ENCODE measurements around the gene GPATCH1. TPM values are rescaled to one million over a fixed set of nuclear protein-coding genes. Genes with fewer than 3 reads are reported as not detected.

Gene GPATCH1
- total RNA-seq, 1 donor from 2014 or later, result 6.7 TPM

- DNase-seq (ENCODE audit: low read depth), result no peak
- Histone ChIP-seq H3K27me3 (ENCODE audit: control insufficient read depth, insufficient read depth, low read length) (no peaks in the 10 kb centered on the region), H3K36me3 (ENCODE audit: control insufficient read depth, insufficient read depth, low read length) (peaks cover 4% of the 10 kb centered on the region), H3K4me3 (ENCODE audit: low read depth, low read length) (no peak overlapping the region)
- no peak for TF ChIP-seq CTCF (IDR thresholded peaks at IDR 0.05; ENCODE audit: insufficient read depth, low read length, poor library complexity, severe bottlenecking)
These were observed 12.6 kb downstream of the GPATCH1 start for GRCh38 chr19:33093420-33094210.

GRCh38 chr19:33094436-33095067 is 13.6 kb downstream of the GPATCH1 start:
- no peak for TF ChIP-seq CTCF (IDR thresholded peaks at IDR 0.05; ENCODE audit: insufficient read depth, low read length, poor library complexity, severe bottlenecking)
- Histone ChIP-seq H3K36me3 (ENCODE audit: control insufficient read depth, insufficient read depth, low read length) (peaks cover 4% of the 10 kb centered on the region), H3K4me3 (ENCODE audit: low read depth, low read length) (no peak overlapping the region), H3K27me3 (ENCODE audit: control insufficient read depth, insufficient read depth, low read length) (no peaks in the 10 kb centered on the region)
- no peak for DNase-seq (ENCODE audit: low read depth)

- Histone ChIP-seq H3K4me3 (ENCODE audit: low read depth, low read length) (no peak overlapping the region), H3K27me3 (ENCODE audit: control insufficient read depth, insufficient read depth, low read length) (no peaks in the 10 kb centered on the region), H3K36me3 (ENCODE audit: control insufficient read depth, insufficient read depth, low read length) (peaks cover 4% of the 10 kb centered on the region)
- TF ChIP-seq CTCF (IDR thresholded peaks at IDR 0.05; ENCODE audit: insufficient read depth, low read length, poor library complexity, severe bottlenecking), result no peak
- DNase-seq (ENCODE audit: low read depth), result no peak
These were observed 15.0 kb downstream of the GPATCH1 start for GRCh38 chr19:33096005-33096404.

- Histone ChIP-seq H3K36me3 (ENCODE audit: control insufficient read depth, insufficient read depth, low read length) (peaks cover 3% of the 10 kb centered on the region), H3K4me3 (ENCODE audit: low read depth, low read length) (no peak overlapping the region), H3K27me3 (ENCODE audit: control insufficient read depth, insufficient read depth, low read length) (no peaks in the 10 kb centered on the region)
- no peak for TF ChIP-seq CTCF (IDR thresholded peaks at IDR 0.05; ENCODE audit: insufficient read depth, low read length, poor library complexity, severe bottlenecking)
- DNase-seq (ENCODE audit: low read depth), result peak; percentile 67
These were observed 17.1 kb downstream of the GPATCH1 start for GRCh38 chr19:33098055-33098534.

- no peak overlapping the region for H3K4me3 ChIP-seq (ENCODE audit: low read depth, low read length)
- DNase-seq (ENCODE audit: low read depth), result no peak
- H3K36me3 ChIP-seq (ENCODE audit: control insufficient read depth, insufficient read depth, low read length), result peaks cover 1% of the 10 kb centered on the region
- no peaks in the 10 kb centered on the region for H3K27me3 ChIP-seq (ENCODE audit: control insufficient read depth, insufficient read depth, low read length)
- no peak for TF ChIP-seq CTCF (IDR thresholded peaks at IDR 0.05; ENCODE audit: insufficient read depth, low read length, poor library complexity, severe bottlenecking)
These were observed 20.1 kb downstream of the GPATCH1 start for GRCh38 chr19:33100894-33101644.

Data from kidney epithelial cell (primary cell).